Activated CD4-positive, alpha-beta T cell treated with anti-CD3 and anti-CD28 coated beads, Interleukin-2, amount 10 ng/mL, durations not matched to agents 7 days and 5 days (primary cell): ENCODE measurements around the gene MYO19. TPM values are rescaled to one million over a fixed set of nuclear protein-coding genes. Genes with fewer than 3 reads are reported as not detected.

ENCODE experiments used
- total RNA-seq, 2 experiments: library from RNA; stranded (reverse); gene quantifications; one replicate each; pipeline ENCODE4 v1.2.3, GENCODE V29; 2021

The MYO19 gene
- total RNA-seq, 2 experiments from 2014 or later: 125 to 127 TPM

Other genes with a start within 250 kb of the MYO19 start
- gene TBC1D3G, start 211.0 kb downstream of the MYO19 start, total RNA-seq: not detected
- gene TBC1D3H, start 146.4 kb downstream of the MYO19 start, total RNA-seq: not detected
- gene ZNHIT3, start 48.2 kb downstream of the MYO19 start, total RNA-seq: 10 to 100 TPM; 35.2 to 36.0 TPM
- gene PIGW, start 119 bp upstream of the MYO19 start, total RNA-seq: 10 to 100 TPM; 12.8 to 15.2 TPM
- 100 to 1,000 TPM; 111 to 116 TPM for gene GGNBP2, start 10.1 kb upstream of the MYO19 start, total RNA-seq
- gene DHRS11, start 57.0 kb upstream of the MYO19 start, total RNA-seq: 1 to 10 TPM; 4.8 to 5.0 TPM
- gene MRM1, start 66.7 kb upstream of the MYO19 start, total RNA-seq: 1 to 10 TPM; 6.8 to 8.6 TPM